Measurements from ENCODE around the gene GGACT.
"Not testable (repeated sequence)": the region's sequence is repeated elsewhere in the genome, so short reads cannot be mapped to it uniquely, and the experiment has no call there.

GGACT gene

DNA sequence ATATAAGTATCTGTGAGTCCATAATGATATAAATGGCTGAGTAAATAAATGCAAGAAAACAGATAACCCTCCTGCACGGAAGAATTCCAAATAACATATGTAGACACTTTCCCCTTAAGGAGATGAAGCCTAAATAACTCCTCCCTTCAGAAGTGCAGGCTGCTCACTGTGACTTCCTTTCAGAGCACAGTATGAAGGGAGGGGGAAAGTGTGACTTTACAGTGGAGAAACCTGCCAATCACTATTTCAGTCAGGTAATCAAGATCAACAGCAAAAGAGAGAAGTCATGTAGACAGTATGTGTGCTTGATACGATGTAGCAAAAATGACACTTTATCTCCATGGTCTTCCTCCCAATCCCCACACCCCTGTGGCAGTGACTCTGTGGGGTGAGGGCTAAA lies 7.1 kb downstream of the GGACT start:
- no peaks in the 10 kb centered on the region for H3K4me1 ChIP-seq
- TF ChIP-seq, protein P1, sequence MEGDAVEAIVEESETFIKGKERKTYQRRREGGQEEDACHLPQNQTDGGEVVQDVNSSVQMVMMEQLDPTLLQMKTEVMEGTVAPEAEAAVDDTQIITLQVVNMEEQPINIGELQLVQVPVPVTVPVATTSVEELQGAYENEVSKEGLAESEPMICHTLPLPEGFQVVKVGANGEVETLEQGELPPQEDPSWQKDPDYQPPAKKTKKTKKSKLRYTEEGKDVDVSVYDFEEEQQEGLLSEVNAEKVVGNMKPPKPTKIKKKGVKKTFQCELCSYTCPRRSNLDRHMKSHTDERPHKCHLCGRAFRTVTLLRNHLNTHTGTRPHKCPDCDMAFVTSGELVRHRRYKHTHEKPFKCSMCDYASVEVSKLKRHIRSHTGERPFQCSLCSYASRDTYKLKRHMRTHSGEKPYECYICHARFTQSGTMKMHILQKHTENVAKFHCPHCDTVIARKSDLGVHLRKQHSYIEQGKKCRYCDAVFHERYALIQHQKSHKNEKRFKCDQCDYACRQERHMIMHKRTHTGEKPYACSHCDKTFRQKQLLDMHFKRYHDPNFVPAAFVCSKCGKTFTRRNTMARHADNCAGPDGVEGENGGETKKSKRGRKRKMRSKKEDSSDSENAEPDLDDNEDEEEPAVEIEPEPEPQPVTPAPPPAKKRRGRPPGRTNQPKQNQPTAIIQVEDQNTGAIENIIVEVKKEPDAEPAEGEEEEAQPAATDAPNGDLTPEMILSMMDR (IDR thresholded peaks at IDR 0.05) = no peak
- no peaks in the 10 kb centered on the region for H3K36me3 ChIP-seq (ENCODE audit: control insufficient read depth, insufficient read depth, low read length)

DNA sequence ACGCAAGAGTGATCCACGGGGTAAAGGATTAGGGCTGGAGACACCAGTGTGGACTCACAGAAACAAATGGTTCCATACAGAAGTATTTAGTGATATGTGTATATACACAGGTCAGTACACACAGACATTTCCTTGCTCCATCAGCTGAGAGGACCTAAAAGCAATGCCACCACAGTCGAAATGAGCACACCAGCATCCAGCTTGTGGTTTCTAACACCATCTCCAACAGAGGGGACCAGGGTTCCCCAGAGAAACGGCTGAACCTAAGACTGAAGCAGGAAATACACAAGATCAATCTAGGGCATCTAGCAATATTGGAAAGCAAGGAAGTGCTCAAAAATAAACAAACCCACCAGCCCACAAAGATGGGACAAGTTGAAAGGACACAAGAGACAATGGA lies 7.6 kb downstream of the GGACT start:
- H3K27me3 ChIP-seq (ENCODE audit: control insufficient read depth, insufficient read depth, low read length) = no peaks in the 10 kb centered on the region
- H3K9ac ChIP-seq = no peak overlapping the region
- no peaks in the 10 kb centered on the region for H3K79me2 ChIP-seq
- no peak overlapping the region for H3K4me2 ChIP-seq (ENCODE audit: low read length)
- H3K27ac ChIP-seq = no peak overlapping the region
- TF ChIP-seq, protein P1 (IDR thresholded peaks at IDR 0.05) = no peak
- H3K9me3 ChIP-seq (ENCODE audit: control insufficient read depth, low read length) = no peaks in the 10 kb centered on the region
- H3K4me3 ChIP-seq (ENCODE audit: low read depth, low read length) = no peak overlapping the region
- no peak overlapping the region for H2AFZ ChIP-seq
- H3K36me3 ChIP-seq (ENCODE audit: control insufficient read depth, insufficient read depth, low read length) = no peaks in the 10 kb centered on the region
- no peaks in the 10 kb centered on the region for H3K4me1 ChIP-seq

More for the DNA sequence above, 7.1 kb downstream of the GGACT start:
- Histone ChIP-seq H3K79me2 (no peaks in the 10 kb centered on the region), H3K9ac (no peak overlapping the region), H3K27me3 (ENCODE audit: control insufficient read depth, insufficient read depth, low read length) (no peaks in the 10 kb centered on the region), H3K9me3 (ENCODE audit: control insufficient read depth, low read length) (no peaks in the 10 kb centered on the region), H3K27ac (no peak overlapping the region), H3K4me2 (ENCODE audit: low read length) (no peak overlapping the region), H2AFZ (no peak overlapping the region), H3K4me3 (ENCODE audit: low read depth, low read length) (no peak overlapping the region)

- Histone ChIP-seq H3K4me3 (ENCODE audit: low read depth, low read length) (no peak overlapping the region), H3K4me2 (ENCODE audit: low read length) (no peak overlapping the region)
- TF ChIP-seq, protein P1 (IDR thresholded peaks at IDR 0.05) = no peak
These were observed 8.5 kb downstream of the GGACT start for GRCh38 chr13:100580045-100580444.

DNA sequence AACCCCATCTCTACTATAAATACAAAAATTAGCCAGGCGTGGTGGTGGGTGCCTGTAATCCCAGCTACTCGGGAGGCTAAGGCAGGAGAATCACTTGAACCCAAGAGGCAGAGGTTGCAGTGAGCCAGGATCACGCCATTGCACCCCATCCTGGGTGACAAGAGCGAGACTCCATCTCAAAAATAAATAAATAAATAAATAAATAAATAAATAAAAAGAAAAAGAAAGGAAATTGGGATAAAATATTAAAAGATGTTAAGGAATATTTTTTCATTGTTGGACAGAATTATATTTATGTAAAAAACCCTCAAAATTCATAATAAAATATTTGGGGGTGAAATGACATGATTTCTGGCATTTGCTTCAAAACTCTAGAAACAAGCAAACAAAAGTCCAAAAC lies 11.3 kb downstream of the GGACT start:
- H3K36me3 ChIP-seq (ENCODE audit: control insufficient read depth, insufficient read depth, low read length); H2AFZ ChIP-seq; H3K4me2 ChIP-seq (ENCODE audit: low read length); H3K4me3 ChIP-seq (ENCODE audit: low read depth, low read length); H3K79me2 ChIP-seq; H3K27ac ChIP-seq; H3K27me3 ChIP-seq (ENCODE audit: control insufficient read depth, insufficient read depth, low read length); H3K9ac ChIP-seq; H3K4me1 ChIP-seq; H3K9me3 ChIP-seq (ENCODE audit: control insufficient read depth, low read length): not testable (repeated sequence)

More at GRCh38 chr13:100580045-100580444, 8.5 kb downstream of the GGACT start:
- no peak overlapping the region for H2AFZ ChIP-seq
- no peaks in the 10 kb centered on the region for H3K36me3 ChIP-seq (ENCODE audit: control insufficient read depth, insufficient read depth, low read length)
- H3K9ac ChIP-seq = no peak overlapping the region
- H3K79me2 ChIP-seq = no peaks in the 10 kb centered on the region
- H3K27me3 ChIP-seq (ENCODE audit: control insufficient read depth, insufficient read depth, low read length) = no peaks in the 10 kb centered on the region
- no peak overlapping the region for H3K27ac ChIP-seq
- H3K4me1 ChIP-seq = no peaks in the 10 kb centered on the region
- no peaks in the 10 kb centered on the region for H3K9me3 ChIP-seq (ENCODE audit: control insufficient read depth, low read length)

DNA sequence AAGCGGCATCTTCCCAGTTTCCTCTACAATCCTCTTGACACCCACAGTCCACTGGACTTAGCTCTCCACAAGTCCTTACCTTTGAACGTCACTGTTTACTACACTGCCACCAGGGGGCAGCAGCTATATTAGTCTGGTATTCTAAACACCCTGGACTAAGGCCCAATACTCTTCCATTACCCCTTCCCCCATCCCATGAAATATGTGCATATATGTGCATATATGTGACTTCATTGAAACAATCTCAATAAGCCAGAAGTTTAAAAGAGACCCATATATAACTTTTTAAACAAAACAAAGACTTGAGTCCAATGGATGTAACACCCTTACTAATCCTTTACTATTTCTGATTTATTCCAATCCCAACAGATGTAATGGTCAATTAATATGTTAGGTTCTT lies 15.5 kb downstream of the GGACT start:
- TF ChIP-seq, protein P1 (IDR thresholded peaks at IDR 0.05) = peak; percentile 66
- Histone ChIP-seq H2AFZ (no peak overlapping the region), H3K27ac (no peak overlapping the region), H3K36me3 (ENCODE audit: control insufficient read depth, insufficient read depth, low read length) (no peaks in the 10 kb centered on the region), H3K4me3 (ENCODE audit: low read depth, low read length) (no peak overlapping the region), H3K4me1 (no peaks in the 10 kb centered on the region), H3K27me3 (ENCODE audit: control insufficient read depth, insufficient read depth, low read length) (no peaks in the 10 kb centered on the region), H3K4me2 (ENCODE audit: low read length) (no peak overlapping the region), H3K79me2 (no peaks in the 10 kb centered on the region), H3K9ac (no peak overlapping the region), H3K9me3 (ENCODE audit: control insufficient read depth, low read length) (no peaks in the 10 kb centered on the region)
